Loucy (cell line): ENCODE results near the gene DRC1.
"Not testable (repeated sequence)": the region's sequence is repeated elsewhere in the genome, so short reads cannot be mapped to it uniquely, and the experiment has no call there.

Experiments used
- H2AFZ ChIP-seq: fragments of 200-600 bp; sonication (generic); 2 replicates; pipeline ENCODE4 v1.6.0; 2016; ENCODE audit warnings: antibody characterized with exemption, mild to moderate bottlenecking, low read length, moderate library complexity
- H3F3A ChIP-seq: fragments of 200-600 bp; 2 replicates; pipeline ENCODE4 v1.6.0; 2016; ENCODE audit warnings: antibody characterized with exemption, low read depth, mild to moderate bottlenecking
- H3K27me3 ChIP-seq: fragments of 200-600 bp; sonication (generic); 2 replicates; pipeline ENCODE4 v1.6.1; 2014; ENCODE audit warnings: low read length, mild to moderate bottlenecking; ENCODE audit not compliant: insufficient read depth, poor library complexity, severe bottlenecking
- H3K36me3 ChIP-seq: fragments of 200-600 bp; sonication (generic); 2 replicates; pipeline ENCODE4 v1.6.1; 2016; ENCODE audit warnings: low read length; ENCODE audit not compliant: insufficient read depth
- H3K4me1 ChIP-seq: fragments of 200-600 bp; sonication (generic); 2 replicates; pipeline ENCODE4 v1.5.1; 2014; ENCODE audit warnings: low read length, mild to moderate bottlenecking; ENCODE audit not compliant: insufficient read depth, poor library complexity, severe bottlenecking
- H3K4me2 ChIP-seq: fragments of 200-600 bp; sonication (generic); 2 replicates; pipeline ENCODE4 v1.6.0; 2014; ENCODE audit warnings: antibody characterized with exemption, low read length, low read depth, mild to moderate bottlenecking; ENCODE audit not compliant: poor library complexity, severe bottlenecking
- H3K4me3 ChIP-seq: fragments of 200-600 bp; sonication (generic); 2 replicates; pipeline ENCODE4 v1.5.1; 2014; ENCODE audit warnings: low read length, mild to moderate bottlenecking, mixed read lengths; ENCODE audit not compliant: poor library complexity, severe bottlenecking
- H3K79me2 ChIP-seq: fragments of 200-600 bp; sonication (generic); 2 replicates; pipeline ENCODE4 v1.6.1; 2014; ENCODE audit warnings: low read length; ENCODE audit not compliant: insufficient read depth
- H3K9ac ChIP-seq: fragments of 200-600 bp; sonication (generic); 2 replicates; pipeline ENCODE4 v1.6.0; 2014; ENCODE audit warnings: mild to moderate bottlenecking, low read depth, low read length, moderate library complexity; ENCODE audit not compliant: poor library complexity, severe bottlenecking
- H3K9me2 ChIP-seq: fragments of 200-600 bp; sonication (generic); replicated peaks from 2 replicates; pipeline ENCODE4 v1.6.1; 2016; ENCODE audit warnings: low read depth, low read length, mixed read lengths
- H3K9me3 ChIP-seq: fragments of 200-600 bp; sonication (generic); 2 replicates; pipeline ENCODE4 v1.6.1; 2014; ENCODE audit warnings: mild to moderate bottlenecking, antibody characterized with exemption, low read length, low read depth; ENCODE audit not compliant: insufficient read depth
- H4K20me1 ChIP-seq: fragments of 200-600 bp; sonication (generic); 2 replicates; pipeline ENCODE4 v1.6.0; 2014; ENCODE audit warnings: antibody characterized with exemption, low read length, mild to moderate bottlenecking; ENCODE audit not compliant: insufficient read depth, poor library complexity, severe bottlenecking
- EZH2phosphoT487 ChIP-seq: fragments of 200-600 bp; IDR thresholded peaks from 2 replicates; pipeline ENCODE4 v1.6.1; 2018; ENCODE audit warnings: antibody characterized with exemption, mild to moderate bottlenecking, moderate library complexity, borderline replicate concordance
- TF ChIP-seq, protein P1 (sequence below): fragments of 200-600 bp; sonication (generic); conservative IDR thresholded peaks from 2 replicates; pipeline ENCODE4 v1.5.1; 2014; ENCODE audit warnings: mild to moderate bottlenecking, antibody characterized with exemption, low read length

Gene DRC1

GRCh38 chr2:26401739-26402541 lies at the start of gene DRC1:
TSS of gene DRC1 (plus strand) at chr2:26401920. CDS start at chr2:26401990, 70 bp downstream.
- Histone ChIP-seq H3F3A (no peaks in the 10 kb centered on the region), H3K9ac (no peak within 1 kb of the TSS), H4K20me1 (no peaks in the 10 kb centered on the region), H3K79me2 (no peaks in the 10 kb centered on the region), H3K9me3 (no peaks in the 10 kb centered on the region), H3K4me1 (peaks cover 12% of the 10 kb centered on the region), H3K9me2 (no peaks in the 10 kb centered on the region), H3K4me2 (no peak within 1 kb of the TSS), H3K4me3 (no peak within 1 kb of the TSS), H3K27me3 (no peaks in the 10 kb centered on the region), H3K36me3 (no peaks in the 10 kb centered on the region), H2AFZ (no peak within 1 kb of the TSS)
- TF ChIP-seq, protein P1, sequence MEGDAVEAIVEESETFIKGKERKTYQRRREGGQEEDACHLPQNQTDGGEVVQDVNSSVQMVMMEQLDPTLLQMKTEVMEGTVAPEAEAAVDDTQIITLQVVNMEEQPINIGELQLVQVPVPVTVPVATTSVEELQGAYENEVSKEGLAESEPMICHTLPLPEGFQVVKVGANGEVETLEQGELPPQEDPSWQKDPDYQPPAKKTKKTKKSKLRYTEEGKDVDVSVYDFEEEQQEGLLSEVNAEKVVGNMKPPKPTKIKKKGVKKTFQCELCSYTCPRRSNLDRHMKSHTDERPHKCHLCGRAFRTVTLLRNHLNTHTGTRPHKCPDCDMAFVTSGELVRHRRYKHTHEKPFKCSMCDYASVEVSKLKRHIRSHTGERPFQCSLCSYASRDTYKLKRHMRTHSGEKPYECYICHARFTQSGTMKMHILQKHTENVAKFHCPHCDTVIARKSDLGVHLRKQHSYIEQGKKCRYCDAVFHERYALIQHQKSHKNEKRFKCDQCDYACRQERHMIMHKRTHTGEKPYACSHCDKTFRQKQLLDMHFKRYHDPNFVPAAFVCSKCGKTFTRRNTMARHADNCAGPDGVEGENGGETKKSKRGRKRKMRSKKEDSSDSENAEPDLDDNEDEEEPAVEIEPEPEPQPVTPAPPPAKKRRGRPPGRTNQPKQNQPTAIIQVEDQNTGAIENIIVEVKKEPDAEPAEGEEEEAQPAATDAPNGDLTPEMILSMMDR = no peak

- no peaks in the 10 kb centered on the region for H3K9me3 ChIP-seq
- H3K27me3 ChIP-seq = no peaks in the 10 kb centered on the region
- H3K4me3 ChIP-seq = no peak overlapping the region
- peak overlapping the region; percentile 15 for H3K4me2 ChIP-seq
- no peak for TF ChIP-seq EZH2phosphoT487
- TF ChIP-seq, protein P1 = no peak
- H2AFZ ChIP-seq = no peak overlapping the region
- H3F3A ChIP-seq = no peaks in the 10 kb centered on the region
- peaks cover 52% of the 10 kb centered on the region for H3K4me1 ChIP-seq
- no peak overlapping the region for H3K9ac ChIP-seq
- no peaks in the 10 kb centered on the region for H3K9me2 ChIP-seq
- peaks cover 69% of the 10 kb centered on the region for H4K20me1 ChIP-seq
- peaks cover 99% of the 10 kb centered on the region for H3K79me2 ChIP-seq
- no peaks in the 10 kb centered on the region for H3K36me3 ChIP-seq
Observed at GRCh38 chr2:26352892-26353291, 48.8 kb upstream of the DRC1 start.

DNA sequence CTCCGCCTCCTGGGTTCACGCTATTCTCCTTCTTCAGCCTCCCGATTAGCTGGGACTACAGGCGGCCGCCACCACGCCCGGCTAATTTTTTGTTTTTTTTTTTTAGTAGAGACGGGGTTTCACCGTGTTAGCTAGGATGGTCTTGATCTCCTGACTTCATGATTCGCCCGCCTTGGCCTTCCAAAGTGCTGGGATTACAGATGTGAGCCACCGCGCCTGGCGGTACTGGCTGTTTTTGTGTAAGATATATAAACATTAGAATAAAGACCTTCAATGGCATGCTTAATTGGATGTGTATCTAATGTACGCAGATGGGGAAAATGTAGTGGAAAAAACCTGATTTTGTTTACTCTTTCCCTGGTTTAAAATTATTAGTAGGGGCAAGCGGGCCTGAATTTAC lies 47.3 kb upstream of the DRC1 start:
- not testable (repeated sequence) for H3K27me3 ChIP-seq
- Histone ChIP-seq H3K79me2 (peaks cover 99% of the 10 kb centered on the region), H4K20me1 (peaks cover 68% of the 10 kb centered on the region)

More for the DNA sequence above, 47.3 kb upstream of the DRC1 start:
- not testable (repeated sequence) for H3K9ac ChIP-seq, H3F3A ChIP-seq, H3K9me2 ChIP-seq, H2AFZ ChIP-seq, H3K4me3 ChIP-seq, H3K4me2 ChIP-seq, H3K9me3 ChIP-seq, H3K36me3 ChIP-seq
- H3K4me1 ChIP-seq = peaks cover 44% of the 10 kb centered on the region
